HG02885 (cell line): Measurements from ENCODE around the gene AMOTL2.

Experiments
- ATAC-seq: cut with Tn5 transposase; IDR thresholded peaks from one replicate; pipeline ENCODE4 v1.9.1; 2021; ENCODE audit warnings: mild to moderate bottlenecking; ENCODE audit not compliant: unreplicated experiment, poor library complexity

AMOTL2 gene

DNA sequence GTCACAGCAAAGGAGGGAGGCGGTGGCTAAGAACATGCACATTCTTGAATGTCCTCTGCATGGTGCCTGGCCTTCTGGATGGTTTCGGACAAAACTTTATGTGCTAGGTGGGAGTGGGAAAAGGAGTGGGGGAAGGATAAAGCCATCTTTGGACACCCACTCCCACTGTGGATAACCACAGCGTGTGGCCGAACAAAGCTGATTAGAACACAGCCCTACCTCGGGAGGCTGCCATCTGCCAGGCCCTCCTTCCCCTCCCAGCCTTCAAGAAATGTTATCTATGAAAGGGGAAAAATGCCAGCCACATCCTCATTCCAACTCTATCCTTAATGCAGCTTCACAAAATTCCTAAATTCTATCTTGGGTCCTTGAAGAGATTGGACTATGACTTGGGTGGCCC lies 18.8 kb downstream of the AMOTL2 start:
- ATAC-seq: no peak

DNA sequence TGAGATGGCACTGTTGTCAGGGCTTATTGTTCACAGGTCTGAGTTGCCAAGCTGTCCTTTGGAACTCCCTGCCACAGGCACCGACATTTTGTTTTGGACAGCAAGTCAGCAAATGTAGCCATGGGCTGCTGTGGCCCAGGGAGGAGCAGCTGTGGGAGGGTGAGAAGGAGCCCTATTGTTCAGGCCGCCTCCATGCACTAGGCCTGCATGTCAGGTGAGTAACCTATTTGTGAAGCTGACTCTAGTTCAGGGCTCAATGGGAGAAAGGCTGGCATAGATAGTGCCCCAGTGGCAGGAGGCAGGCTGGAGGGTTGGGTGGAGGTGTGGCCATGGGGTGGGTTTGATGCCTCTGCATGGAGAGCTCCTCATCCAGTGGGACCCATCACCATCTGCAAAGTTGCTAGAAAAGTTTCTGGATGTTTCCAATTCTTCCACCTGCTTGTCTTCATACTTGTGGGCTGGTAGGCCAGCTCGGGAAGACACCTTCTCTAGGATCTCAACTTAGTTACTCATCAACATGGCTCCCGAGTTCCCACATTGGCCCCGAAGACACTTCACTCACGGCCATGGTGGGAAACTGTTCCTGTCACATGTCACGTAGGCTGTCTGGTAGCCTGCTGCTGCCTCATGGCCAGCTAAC lies 19.5 kb downstream of the AMOTL2 start:
- ATAC-seq: no peak

DNA sequence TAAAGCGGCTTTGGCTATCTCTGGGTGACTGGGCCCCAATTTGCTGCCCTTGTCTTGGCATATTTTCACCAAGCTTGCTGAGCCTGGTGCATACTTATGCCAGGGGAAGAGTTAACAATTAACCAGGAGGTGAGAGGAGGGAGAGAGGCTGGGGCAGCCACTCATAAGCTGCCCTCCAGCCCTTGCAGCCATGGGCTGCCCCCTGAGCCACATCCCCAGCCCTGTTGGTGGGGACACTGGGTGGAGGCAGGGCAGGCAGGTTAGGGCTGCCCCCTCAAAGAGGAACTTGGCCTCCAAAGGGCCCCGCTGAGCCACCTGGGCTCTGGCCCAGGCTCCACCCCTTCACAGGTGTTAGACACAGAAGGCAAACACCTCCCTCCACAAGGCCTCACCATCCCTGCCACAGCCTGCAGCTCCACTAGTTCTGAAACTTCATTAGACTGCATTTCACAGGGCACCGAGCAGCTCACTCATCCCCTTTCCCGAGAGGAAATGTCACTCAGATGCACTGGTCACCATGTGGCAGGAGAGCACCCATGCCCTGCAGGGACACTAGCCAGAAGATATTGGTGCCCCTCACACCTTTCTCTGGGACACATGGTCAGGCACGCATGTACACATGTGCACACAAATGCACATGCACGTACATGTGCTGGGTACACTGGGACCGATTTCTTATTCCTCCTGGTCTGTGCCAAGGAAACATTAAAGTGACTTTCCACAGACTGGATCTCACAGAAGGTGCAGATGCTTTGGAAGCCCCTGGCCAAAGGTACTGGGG lies 20.2 kb downstream of the AMOTL2 start:
- ATAC-seq: no peak

- ATAC-seq: no peak
Measured at GRCh38 chr3:134353171-134353825, 20.9 kb downstream of the AMOTL2 start.

DNA sequence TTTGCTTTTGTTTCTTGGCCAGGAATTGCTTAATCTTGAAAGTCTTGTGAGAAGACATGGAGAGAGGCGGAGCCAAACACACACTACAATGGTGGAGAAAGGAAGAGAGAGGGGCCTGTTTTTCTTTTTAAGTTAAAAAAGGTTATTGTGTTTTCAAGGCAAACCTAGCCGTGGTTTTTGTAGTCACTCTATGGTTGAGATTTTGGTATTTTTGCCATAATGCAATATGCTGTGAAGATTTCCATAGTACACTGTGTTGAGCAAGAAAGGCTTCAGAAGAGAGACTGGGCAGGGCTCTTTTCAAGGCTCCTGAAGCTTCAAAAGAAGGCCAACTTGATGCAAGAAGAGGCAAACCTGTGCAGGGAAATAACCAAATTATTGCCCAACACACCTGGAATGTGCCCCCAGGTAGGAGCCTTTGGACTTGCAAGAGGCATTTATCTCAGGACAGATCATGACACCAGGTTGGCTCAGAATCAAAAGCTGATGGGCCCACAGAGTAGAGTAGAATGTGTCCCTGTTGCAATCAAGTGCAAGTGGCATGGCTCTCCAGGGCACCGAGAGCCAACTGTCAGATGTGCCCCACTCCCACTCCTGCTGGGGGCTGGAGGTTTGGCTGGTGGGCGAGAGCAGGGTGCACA lies 22.1 kb downstream of the AMOTL2 start:
- ATAC-seq: no peak

- no peak for ATAC-seq
Measured at GRCh38 chr3:134351427-134351826, 22.8 kb downstream of the AMOTL2 start.

GRCh38 chr3:134350861-134351311 lies 23.4 kb downstream of the AMOTL2 start:
- ATAC-seq: no peak

DNA sequence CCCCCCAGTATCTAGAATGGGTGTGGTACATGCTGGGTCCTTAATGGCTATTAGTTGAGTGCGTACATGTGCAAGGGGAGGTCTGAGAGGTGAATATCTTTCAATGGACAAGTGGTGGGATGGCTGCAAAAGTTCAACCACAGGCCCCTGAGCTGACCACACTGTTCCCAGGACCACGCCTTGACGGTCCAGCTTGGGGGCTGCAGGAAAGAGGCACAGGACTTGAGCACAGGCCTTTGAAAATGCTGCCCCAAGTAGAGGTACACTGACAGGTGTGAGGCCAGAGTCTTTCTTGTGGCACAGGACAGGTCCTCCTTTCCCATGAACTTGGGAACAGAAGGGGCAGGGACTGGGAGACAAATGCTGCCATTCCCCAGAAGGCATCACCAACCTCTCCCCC lies 24.0 kb downstream of the AMOTL2 start:
- no peak for ATAC-seq

DNA sequence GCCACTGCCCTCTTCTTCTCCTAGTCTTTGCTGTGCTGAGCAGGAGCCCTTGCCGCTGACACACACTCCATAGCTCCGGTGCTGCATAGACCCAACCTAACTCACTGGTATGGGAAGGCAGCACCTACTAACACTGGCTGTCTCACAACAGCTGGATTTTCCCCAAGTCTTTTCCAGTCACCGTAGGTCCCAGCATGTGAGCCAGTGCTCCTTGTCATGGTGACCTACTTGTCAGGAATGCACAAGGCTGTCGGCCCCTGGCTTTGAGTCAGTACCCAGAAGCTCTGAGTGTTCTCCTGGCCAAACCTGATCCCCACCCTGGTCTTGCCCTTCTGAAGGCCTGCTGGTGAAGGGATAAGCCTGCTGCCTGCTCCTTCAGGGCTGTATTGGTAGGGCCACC lies 25.7 kb downstream of the AMOTL2 start:
- no peak for ATAC-seq

DNA sequence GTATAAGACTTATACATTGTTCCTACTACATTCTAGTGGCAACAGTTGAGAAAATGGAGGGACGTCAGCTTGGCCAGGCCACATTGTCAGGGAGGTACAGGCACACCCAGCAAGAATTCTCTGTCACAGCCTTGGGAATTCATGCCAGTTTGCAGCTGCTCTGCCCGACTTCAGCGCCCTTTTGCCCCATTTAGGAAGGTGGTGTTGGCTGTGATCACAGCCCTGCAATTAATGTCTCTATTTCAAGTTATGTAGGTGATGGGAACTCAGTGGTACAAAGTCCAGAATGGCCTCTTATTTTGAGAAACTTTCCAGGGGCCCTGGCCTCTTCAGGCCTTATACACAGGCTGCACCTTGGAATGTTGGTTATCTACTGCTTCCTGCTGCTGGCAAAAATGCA lies 26.7 kb downstream of the AMOTL2 start:
- ATAC-seq: no peak

DNA sequence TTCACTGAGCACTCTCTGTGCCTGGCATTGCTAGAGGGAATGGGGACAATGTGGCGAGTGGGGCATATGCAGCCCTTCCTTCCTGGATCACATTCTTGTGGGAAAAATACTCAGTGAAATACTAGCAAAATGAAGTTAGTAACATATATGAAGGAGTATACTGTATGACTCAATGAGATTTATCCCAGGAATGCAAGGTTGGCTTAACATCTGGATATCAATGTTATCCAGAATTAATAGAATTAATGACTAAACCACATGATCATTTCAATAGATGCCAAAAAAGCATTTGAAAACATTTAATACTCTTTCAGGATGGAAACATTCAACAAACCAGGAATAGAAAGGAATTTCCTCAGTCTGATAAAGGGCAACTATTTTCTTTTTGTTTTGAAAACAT lies 27.5 kb downstream of the AMOTL2 start:
- ATAC-seq: no peak

DNA sequence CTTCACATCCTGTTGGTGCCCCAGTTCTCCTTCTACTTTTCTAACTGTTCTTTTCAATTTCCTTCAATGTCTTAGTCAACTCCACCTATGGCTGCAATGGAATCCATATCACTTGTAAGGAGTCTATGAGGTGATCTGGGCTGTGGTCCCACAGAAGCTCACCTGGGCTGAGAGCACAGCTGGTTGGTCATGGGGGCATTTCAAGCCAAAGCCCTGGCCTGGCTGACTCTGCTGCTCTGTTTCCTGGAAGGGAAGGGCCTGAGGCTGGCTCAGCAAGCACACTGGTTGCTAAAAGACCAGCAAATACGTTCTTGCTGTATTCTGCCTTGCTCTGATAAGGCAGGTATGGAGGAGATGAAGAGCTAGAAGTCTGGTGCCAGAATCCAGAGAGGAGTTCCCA lies 29.0 kb downstream of the AMOTL2 start:
- no peak for ATAC-seq

DNA sequence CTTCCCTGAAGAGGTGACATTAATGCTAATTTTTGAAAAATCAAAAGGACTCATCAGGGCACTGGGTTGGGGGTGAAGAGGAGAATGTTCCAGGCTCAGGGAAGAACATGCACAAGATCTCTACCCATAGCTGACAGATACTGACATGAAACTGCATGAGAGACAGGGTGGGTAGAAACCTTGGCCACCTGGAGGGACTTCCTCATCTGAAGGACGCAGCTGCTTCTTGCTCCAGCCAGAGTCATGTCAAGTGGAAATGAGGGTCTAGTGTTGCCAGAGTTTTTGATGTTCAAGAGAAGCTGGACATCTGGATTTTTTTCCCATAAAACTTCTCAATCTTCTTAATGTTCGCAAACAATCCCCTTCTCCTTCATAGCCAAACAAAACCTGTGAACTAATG lies 29.7 kb downstream of the AMOTL2 start:
- no peak for ATAC-seq

GRCh38 chr3:134342259-134342658 lies 32.0 kb downstream of the AMOTL2 start:
- ATAC-seq: no peak

- ATAC-seq: no peak
Measured at GRCh38 chr3:134341389-134341788, 32.9 kb downstream of the AMOTL2 start.

GRCh38 chr3:134340982-134341365 lies 33.3 kb downstream of the AMOTL2 start:
- no peak for ATAC-seq

GRCh38 chr3:134340362-134340981 lies 33.8 kb downstream of the AMOTL2 start:
- no peak for ATAC-seq

DNA sequence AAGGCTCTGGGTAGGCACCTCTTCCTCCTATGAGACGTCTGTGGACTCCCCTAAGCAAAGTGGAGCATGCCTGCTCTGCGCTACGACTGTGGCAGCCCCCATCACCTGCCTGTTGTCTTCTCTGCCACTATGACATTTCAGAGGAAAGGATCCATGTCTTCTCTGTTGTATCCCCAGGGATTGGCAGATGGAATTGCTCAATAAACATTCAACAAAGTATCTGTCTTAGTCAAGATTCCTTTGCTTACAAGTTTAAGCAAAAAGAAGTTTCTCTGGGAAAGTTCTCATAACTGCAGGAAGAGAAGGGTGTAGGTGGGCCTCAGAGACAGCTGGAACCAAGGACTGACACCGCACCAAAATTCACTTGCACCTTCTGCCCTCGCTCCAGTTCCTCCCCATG lies 34.3 kb downstream of the AMOTL2 start:
- no peak for ATAC-seq

DNA sequence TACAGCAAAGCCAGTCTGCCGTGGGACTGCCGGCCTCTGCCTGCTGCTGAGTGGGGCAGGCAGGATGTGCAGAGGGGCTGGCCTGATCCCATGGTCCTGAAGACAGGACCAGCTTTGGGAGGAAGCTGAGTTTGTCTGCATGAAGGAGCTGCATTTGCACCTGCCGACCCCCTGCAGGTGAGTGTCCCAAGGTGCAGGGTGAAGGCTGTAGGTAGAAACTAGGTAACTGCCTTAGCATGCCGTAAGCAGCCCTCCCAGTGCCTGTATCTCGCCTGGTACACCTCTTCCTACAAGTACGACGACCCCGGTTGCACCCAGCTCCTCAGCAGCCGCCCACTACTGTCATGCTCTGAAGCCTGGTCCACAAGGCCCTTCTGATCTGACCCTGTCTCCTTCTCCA lies 34.9 kb downstream of the AMOTL2 start:
- ATAC-seq: no peak

DNA sequence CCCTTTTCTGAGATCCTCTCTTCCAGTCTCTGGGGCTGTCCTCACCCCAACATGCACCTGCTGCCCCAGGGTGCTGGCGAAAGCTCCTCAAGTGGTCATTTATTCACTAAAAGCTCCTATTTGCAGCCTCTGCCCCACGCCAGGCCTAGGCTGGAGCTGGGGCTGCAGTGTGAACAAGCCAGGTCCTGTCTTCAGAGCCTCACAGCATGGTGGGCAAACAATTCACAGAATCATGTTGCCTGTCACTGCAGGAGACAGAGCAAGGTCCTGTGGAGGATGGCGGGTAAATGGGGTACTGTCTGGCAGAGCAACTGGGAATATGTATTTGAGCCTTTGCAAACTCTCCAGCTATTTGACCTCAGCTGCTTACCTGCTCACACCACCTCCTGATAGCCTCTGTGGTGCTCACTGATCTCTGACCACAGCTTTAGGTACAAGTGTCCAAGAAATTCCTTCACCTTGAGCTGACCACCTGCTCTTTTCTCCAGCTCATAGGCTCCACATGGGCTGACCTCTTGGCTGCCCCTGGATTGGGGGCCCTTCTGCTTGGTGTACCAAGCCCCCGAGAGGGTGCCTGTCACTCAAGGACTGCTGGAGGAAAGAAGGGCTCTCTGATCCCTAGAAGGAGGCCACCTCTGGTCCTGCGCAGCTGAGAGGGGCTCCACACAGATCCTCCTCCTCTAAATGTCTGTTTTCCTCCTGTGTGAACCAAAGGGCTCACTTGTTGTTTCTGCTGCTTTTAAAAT lies 35.6 kb downstream of the AMOTL2 start:
- ATAC-seq: no peak
